ENCODE measurements around the gene AMIGO2. TPM values are rescaled to one million over a fixed set of nuclear protein-coding genes. Genes with fewer than 3 reads are reported as not detected.

Gene AMIGO2
- total RNA-seq, 1 donor from 2014 or later = 8.5 TPM

GRCh38 chr12:47088021-47088944, 8.5 kb upstream of the AMIGO2 start:
- H3K36me3 Mint-ChIP-seq = no peaks in the 10 kb centered on the region
- TF ChIP-seq CTCF (IDR thresholded peaks at IDR 0.05; ENCODE audit: unreplicated experiment) = no peak
- peaks cover 40% of the 10 kb centered on the region for H3K4me1 Mint-ChIP-seq
- peaks cover 14% of the 10 kb centered on the region for H3K9me3 Mint-ChIP-seq
- peak overlapping the region; percentile 60 for H3K27ac Mint-ChIP-seq
- DNase-seq (ENCODE audit: low spot score in 2 of 2, unreplicated experiment in 2 of 2) = no peak
- peaks cover 4% of the 10 kb centered on the region for H3K27me3 Mint-ChIP-seq (ENCODE audit: low read depth)
- no peak overlapping the region for H3K4me3 Mint-ChIP-seq

GRCh38 chr12:47087088-47087688, 7.4 kb upstream of the AMIGO2 start:
- H3K36me3 Mint-ChIP-seq = no peaks in the 10 kb centered on the region
- H3K27ac Mint-ChIP-seq = no peak overlapping the region
- TF ChIP-seq CTCF (IDR thresholded peaks at IDR 0.05; ENCODE audit: unreplicated experiment) = no peak
- no peak for DNase-seq (ENCODE audit: low spot score in 2 of 2, unreplicated experiment in 2 of 2)
- H3K9me3 Mint-ChIP-seq = peaks cover 14% of the 10 kb centered on the region
- no peak overlapping the region for H3K4me3 Mint-ChIP-seq
- peaks cover 4% of the 10 kb centered on the region for H3K27me3 Mint-ChIP-seq (ENCODE audit: low read depth)
- H3K4me1 Mint-ChIP-seq = peaks cover 43% of the 10 kb centered on the region

- DNase-seq (ENCODE audit: low spot score in 2 of 2, unreplicated experiment in 2 of 2) = no peak
- Mint-ChIP-seq H3K27ac (no peak overlapping the region), H3K9me3 (peaks cover 9% of the 10 kb centered on the region), H3K4me3 (no peak overlapping the region), H3K4me1 (peaks cover 44% of the 10 kb centered on the region), H3K27me3 (ENCODE audit: low read depth) (peaks cover 4% of the 10 kb centered on the region), H3K36me3 (no peaks in the 10 kb centered on the region)
- TF ChIP-seq CTCF (IDR thresholded peaks at IDR 0.05; ENCODE audit: unreplicated experiment) = no peak
Observed at GRCh38 chr12:47085815-47086252, 6.1 kb upstream of the AMIGO2 start.

- TF ChIP-seq CTCF (IDR thresholded peaks at IDR 0.05; ENCODE audit: unreplicated experiment) = no peak
- Mint-ChIP-seq H3K27ac (no peak overlapping the region), H3K36me3 (no peaks in the 10 kb centered on the region), H3K4me1 (peaks cover 54% of the 10 kb centered on the region), H3K27me3 (ENCODE audit: low read depth) (peaks cover 14% of the 10 kb centered on the region), H3K9me3 (no peaks in the 10 kb centered on the region), H3K4me3 (no peak overlapping the region)
- no peak for DNase-seq (ENCODE audit: low spot score in 2 of 2, unreplicated experiment in 2 of 2)
Observed at GRCh38 chr12:47084172-47084571, 4.4 kb upstream of the AMIGO2 start.

GRCh38 chr12:47082796-47083621, 3.2 kb upstream of the AMIGO2 start:
- TF ChIP-seq CTCF (IDR thresholded peaks at IDR 0.05; ENCODE audit: unreplicated experiment) = no peak
- H3K9me3 Mint-ChIP-seq = no peaks in the 10 kb centered on the region
- peaks cover 52% of the 10 kb centered on the region for H3K4me1 Mint-ChIP-seq
- no peak for DNase-seq (ENCODE audit: low spot score in 2 of 2, unreplicated experiment in 2 of 2)
- H3K4me3 Mint-ChIP-seq = no peak overlapping the region
- no peak overlapping the region for H3K27ac Mint-ChIP-seq
- H3K27me3 Mint-ChIP-seq (ENCODE audit: low read depth) = peaks cover 25% of the 10 kb centered on the region
- no peaks in the 10 kb centered on the region for H3K36me3 Mint-ChIP-seq

All from mesothelial cell of epicardium (in vitro differentiated cells).